Activated CD8-positive, alpha-beta T cell treated with anti-CD3 and anti-CD28 coated beads for 36 hours (primary cell): ENCODE results near the gene GON7. TPM values are rescaled to one million over a fixed set of nuclear protein-coding genes. Genes with fewer than 3 reads are reported as not detected.

Experiments
- ATAC-seq: fragments of 200-7000 bp; cut with Tn5 transposase; one replicate; pipeline ENCODE4 v1.10.0; 2021; ENCODE audit warnings: mild to moderate bottlenecking, moderate library complexity
- CTCF ChIA-PET: fragments of 350-600 bp; sonication (Branson Sonifier 250); formaldehyde crosslinking; loops from one replicate; lab custom pipeline; 2021; ENCODE audit warnings: antibody characterized with exemption; lab: Charles Lee
- POLR2A ChIA-PET: fragments of 350-600 bp; sonication (Branson Sonifier 250); formaldehyde crosslinking; loops from one replicate; lab custom pipeline; 2021; ENCODE audit warnings: antibody characterized with exemption; lab: Charles Lee
- DNase-seq: peaks from one replicate; pipeline ENCODE4 v3.0.0-alpha.2; 2020
- H3K27ac Mint-ChIP-seq: one replicate; pipeline ENCODE4 v1.8.0; 2021; ENCODE audit warnings: mild to moderate bottlenecking, mixed read lengths
- H3K27me3 Mint-ChIP-seq: one replicate; pipeline ENCODE4 v1.8.0; 2021; ENCODE audit warnings: mixed read lengths
- H3K36me3 Mint-ChIP-seq: one replicate; pipeline ENCODE4 v1.8.0; 2021; ENCODE audit warnings: low read depth, mixed read lengths
- H3K4me1 Mint-ChIP-seq: one replicate; pipeline ENCODE4 v1.8.0; 2021; ENCODE audit warnings: low read depth, mixed read lengths
- H3K4me3 Mint-ChIP-seq: one replicate; pipeline ENCODE4 v1.8.0; 2021; ENCODE audit warnings: mild to moderate bottlenecking, moderate library complexity, mixed read lengths
- H3K9me3 Mint-ChIP-seq: one replicate; pipeline ENCODE4 v1.8.0; 2021; ENCODE audit warnings: mixed read lengths
- CTCF ChIP-seq: fragments of 200-600 bp; IDR thresholded peaks from one replicate; pipeline ENCODE4 v1.8.0; 2022; ENCODE audit warnings: antibody characterized with exemption, mild to moderate bottlenecking
- intact Hi-C: fragments of 100-400 bp; cut with micrococcal nuclease; formaldehyde crosslinking; loops from one replicate; pipeline ENCODE4 v1.10.0; 2022
- total RNA-seq, 2 experiments: library from RNA; stranded (reverse); gene quantifications; one replicate each; pipeline ENCODE4 v1.2.3, GENCODE V29; 2021

Gene GON7
- total RNA-seq, 2 experiments from 2014 or later, result 15.6 to 16.8 TPM

DNA sequence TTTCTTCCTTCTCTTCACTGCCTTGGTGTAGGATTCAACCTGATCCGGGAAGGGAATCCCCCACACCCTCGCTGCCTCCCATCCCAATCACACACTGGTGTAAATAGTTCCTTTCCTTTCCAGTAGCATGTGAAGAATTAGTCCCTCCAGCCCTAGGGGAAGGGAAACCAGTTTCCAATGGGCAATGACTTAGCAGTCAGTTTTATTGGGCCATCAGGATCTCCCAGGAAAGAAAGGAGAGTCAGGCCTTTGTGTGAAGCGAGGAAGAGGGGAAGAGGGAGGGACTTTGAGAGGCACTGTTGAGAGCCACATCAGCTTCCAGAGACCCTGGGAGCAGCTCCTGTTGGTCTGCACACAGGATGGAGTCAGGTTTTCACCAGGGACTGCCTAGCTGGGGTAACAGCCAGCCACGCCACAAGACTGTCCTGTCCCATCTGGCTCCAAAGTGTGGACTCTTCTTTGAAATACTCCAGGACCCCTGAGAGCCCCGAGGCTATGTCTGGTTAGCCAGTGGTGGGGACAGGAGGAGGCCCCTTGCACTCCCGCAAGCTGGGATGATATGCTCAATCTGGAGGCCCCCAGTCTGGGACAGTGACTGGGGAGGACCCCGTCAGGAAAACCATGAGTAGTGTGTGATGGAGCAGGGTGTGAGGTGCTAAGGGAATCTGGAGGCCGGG, 50.0 kb downstream of the GON7 start:
- Mint-ChIP-seq H3K9me3 (no peaks in the 10 kb centered on the region), H3K27ac (no peak overlapping the region), H3K27me3 (no peaks in the 10 kb centered on the region), H3K4me1 (no peaks in the 10 kb centered on the region), H3K36me3 (no peaks in the 10 kb centered on the region), H3K4me3 (no peak overlapping the region)
- intact Hi-C loops, result no loop called here
- TF ChIP-seq CTCF, result no peak
- DNase-seq, result no peak
- ChIA-PET CTCF (no interaction called here), POLR2A (interaction anchor here (0.7 kb wide), 1 partner anchor 230 kb away, joined by 3 read pairs; no protein-coding TSS in a partner anchor)
- ATAC-seq, result no peak

DNA sequence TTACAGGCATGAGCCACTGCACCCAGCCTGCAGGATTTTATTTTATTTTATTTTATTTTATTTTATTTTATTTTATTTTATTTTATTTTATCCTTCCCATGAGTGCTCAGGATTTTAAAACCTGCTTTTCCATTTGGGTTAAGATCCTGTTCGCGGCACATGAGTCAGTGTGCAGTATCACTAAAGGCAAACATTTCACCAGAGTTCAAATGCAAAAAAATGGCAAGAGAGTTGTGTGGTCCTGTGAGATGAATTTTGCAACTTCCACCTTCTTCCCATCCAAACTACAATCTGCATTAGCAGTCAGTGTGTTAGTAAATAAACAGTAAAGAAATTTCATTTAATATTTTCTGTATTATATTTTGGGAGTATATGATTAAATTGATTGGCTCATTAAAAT, 51.2 kb downstream of the GON7 start:
- ATAC-seq (no peak), DNase-seq (no peak)
- Mint-ChIP-seq H3K4me1 (no peaks in the 10 kb centered on the region), H3K27me3 (peaks cover 1% of the 10 kb centered on the region), H3K36me3 (no peaks in the 10 kb centered on the region), H3K9me3 (no peaks in the 10 kb centered on the region), H3K4me3 (no peak overlapping the region), H3K27ac (no peak overlapping the region)
- CTCF ChIA-PET, result interaction anchor here (1.2 kb wide), 1 partner anchor 22 kb away, joined by 3 read pairs; no protein-coding TSS in a partner anchor
- intact Hi-C loops, result no loop called here
- POLR2A ChIA-PET, result no interaction called here
- no peak for TF ChIP-seq CTCF

- Mint-ChIP-seq H3K27ac (no peak overlapping the region), H3K4me1 (no peaks in the 10 kb centered on the region), H3K4me3 (no peak overlapping the region), H3K27me3 (peaks cover 3% of the 10 kb centered on the region), H3K36me3 (no peaks in the 10 kb centered on the region), H3K9me3 (no peaks in the 10 kb centered on the region)
- no peak for ATAC-seq
- ChIA-PET CTCF (no interaction called here), POLR2A (interaction anchor here (0.6 kb wide), 1 partner anchor 108 kb away, joined by 3 read pairs; no protein-coding TSS in a partner anchor)
- intact Hi-C loops, result no loop called here
- no peak for DNase-seq
- TF ChIP-seq CTCF, result no peak
Observed at GRCh38 chr14:93153121-93153520, 53.7 kb downstream of the GON7 start.

Other genes starting within 250 kb of the GON7 start
- 10 to 100 TPM; 78.5 to 83.5 TPM for gene ITPK1, start 91.1 kb downstream of the GON7 start, total RNA-seq
- 10 to 100 TPM; 19.1 to 19.6 TPM for gene MOAP1, start 22.2 kb downstream of the GON7 start, total RNA-seq
- gene LYSET, start 21.7 kb downstream of the GON7 start, total RNA-seq, result 10 to 100 TPM; 13.6 to 15.5 TPM
- 10 to 100 TPM; 38.5 to 39.7 TPM for gene UBR7, start 191 bp upstream of the GON7 start, total RNA-seq
- 10 to 100 TPM in 1 of 2 experiments, 1 to 10 TPM in 1; 8.7 to 12.6 TPM for gene BTBD7, start 126.0 kb upstream of the GON7 start, total RNA-seq
- not detected for gene COX8C, start 140.1 kb upstream of the GON7 start, total RNA-seq
- under 1 TPM; 0.04 to 0.05 TPM for gene UNC79, start 223.9 kb upstream of the GON7 start, total RNA-seq